WTC11 (cell line): ENCODE data around the gene ELMO3. TPM values are rescaled to one million over a fixed set of nuclear protein-coding genes. Genes with fewer than 3 reads are reported as not detected.

Source experiments
- ATAC-seq: fragments of 200-7000 bp; cut with Tn5 transposase; 2 replicates; pipeline ENCODE4 v1.10.0; 2021; ENCODE audit warnings: mild to moderate bottlenecking, moderate library complexity
- CTCF ChIA-PET: fragments of 300-600 bp; sonication (Branson Sonifier 250); formaldehyde crosslinking; loops from one replicate; lab custom pipeline; 2021; ENCODE audit warnings: antibody characterized with exemption; lab: Charles Lee
- POLR2A ChIA-PET: fragments of 350-600 bp; sonication (Branson Sonifier 250); formaldehyde crosslinking; loops from one replicate; lab custom pipeline; 2021; ENCODE audit warnings: antibody characterized with exemption; lab: Charles Lee
- DNase-seq: peaks from one replicate; pipeline ENCODE4 v3.0.0; 2021; ENCODE audit warnings: low spot score
- H3K27ac Mint-ChIP-seq: 2 replicates; pipeline ENCODE4 v1.8.0; 2021; ENCODE audit warnings: mixed read lengths
- H3K27me3 Mint-ChIP-seq: 2 replicates; pipeline ENCODE4 v1.8.0; 2021; ENCODE audit warnings: low read depth, mild to moderate bottlenecking, moderate library complexity, mixed read lengths
- H3K36me3 Mint-ChIP-seq: 2 replicates; pipeline ENCODE4 v1.8.0; 2021; ENCODE audit warnings: mixed read lengths
- H3K4me1 Mint-ChIP-seq: 2 replicates; pipeline ENCODE4 v1.8.0; 2022; ENCODE audit warnings: mixed read lengths
- H3K4me3 Mint-ChIP-seq: 2 replicates; pipeline ENCODE4 v1.8.0; 2021; ENCODE audit warnings: mild to moderate bottlenecking, moderate library complexity, mixed read lengths
- H3K9me3 Mint-ChIP-seq: 2 replicates; pipeline ENCODE4 v1.8.0; 2021; ENCODE audit warnings: mixed read lengths
- ATF2 ChIP-seq: sonication (generic); formaldehyde crosslinking; IDR thresholded peaks from 2 replicates; pipeline ENCODE4 v1.8.1; 2022; ENCODE audit warnings: low read depth, missing genetic modification reagents, borderline replicate concordance
- ATF3 ChIP-seq: sonication (generic); formaldehyde crosslinking; conservative IDR thresholded peaks from 2 replicates; pipeline ENCODE4 v1.8.1; 2022; ENCODE audit warnings: mild to moderate bottlenecking, missing genetic modification reagents
- EMX1 ChIP-seq: fragments of 250-450 bp; sonication (Bioruptor Pico); IDR thresholded peaks from 2 replicates; pipeline ENCODE4 v1.8.0; 2021; ENCODE audit warnings: mild to moderate bottlenecking
- ERG ChIP-seq: fragments of 250-450 bp; sonication (Bioruptor Pico); IDR thresholded peaks from 2 replicates; pipeline ENCODE4 v1.8.0; 2021; ENCODE audit warnings: mild to moderate bottlenecking
- GABPB1 ChIP-seq: sonication (generic); formaldehyde crosslinking; IDR thresholded peaks from 2 replicates; pipeline ENCODE4 v1.8.1; 2023; ENCODE audit warnings: mild to moderate bottlenecking, missing genetic modification reagents
- HMGA2 ChIP-seq: fragments of 250-450 bp; sonication (Bioruptor Pico); IDR thresholded peaks from 2 replicates; pipeline ENCODE4 v1.4.0; 2021; ENCODE audit warnings: mild to moderate bottlenecking, moderate library complexity
- NR2C2 ChIP-seq: sonication (generic); formaldehyde crosslinking; IDR thresholded peaks from 2 replicates; pipeline ENCODE4 v1.8.0; 2022; ENCODE audit warnings: mild to moderate bottlenecking, missing genetic modification reagents
- SP1 ChIP-seq: sonication (generic); formaldehyde crosslinking; conservative IDR thresholded peaks from 2 replicates; pipeline ENCODE4 v1.8.1; 2022; ENCODE audit warnings: missing genetic modification reagents
- STAT6 ChIP-seq: sonication (generic); formaldehyde crosslinking; conservative IDR thresholded peaks from 2 replicates; pipeline ENCODE4 v1.8.1; 2023; ENCODE audit warnings: mild to moderate bottlenecking, low read depth, missing genetic modification reagents, moderate library complexity
- TEAD4 ChIP-seq: sonication (generic); formaldehyde crosslinking; IDR thresholded peaks from 2 replicates; pipeline ENCODE4 v1.8.0; 2022; ENCODE audit warnings: mild to moderate bottlenecking, missing genetic modification reagents
- ZBTB21 ChIP-seq: sonication (generic); formaldehyde crosslinking; IDR thresholded peaks from 2 replicates; pipeline ENCODE4 v1.8.1; 2023; ENCODE audit warnings: mild to moderate bottlenecking, missing genetic modification reagents, borderline replicate concordance
- ZBTB43 ChIP-seq: sonication (generic); formaldehyde crosslinking; IDR thresholded peaks from 2 replicates; pipeline ENCODE4 v1.8.1; 2023; ENCODE audit warnings: mild to moderate bottlenecking, missing genetic modification reagents
- ZMAT4 ChIP-seq: fragments of 250-450 bp; sonication (Bioruptor Pico); IDR thresholded peaks from 2 replicates; pipeline ENCODE4 v1.9.0; 2021; ENCODE audit warnings: mild to moderate bottlenecking
- ZNF396 ChIP-seq: fragments of 250-450 bp; sonication (Bioruptor Pico); IDR thresholded peaks from 2 replicates; pipeline ENCODE4 v1.8.0; 2021; ENCODE audit warnings: mild to moderate bottlenecking, moderate library complexity, borderline replicate concordance
- ZNF512 ChIP-seq: sonication (generic); formaldehyde crosslinking; IDR thresholded peaks from 2 replicates; pipeline ENCODE4 v1.8.1; 2022; ENCODE audit warnings: missing genetic modification reagents, borderline replicate concordance
- total RNA-seq: library from RNA; stranded (reverse); gene quantifications from 3 replicates; pipeline ENCODE4 v1.2.3, GENCODE V29; 2021
- TF ChIP-seq, protein P1 (sequence below): fragments of 250-450 bp; sonication (Bioruptor Pico); conservative IDR thresholded peaks from 2 replicates; pipeline ENCODE4 v1.9.0; 2021; ENCODE audit warnings: mild to moderate bottlenecking

ELMO3 gene
- total RNA-seq, 1 experiment from 2014 or later: 13.6 TPM

DNA sequence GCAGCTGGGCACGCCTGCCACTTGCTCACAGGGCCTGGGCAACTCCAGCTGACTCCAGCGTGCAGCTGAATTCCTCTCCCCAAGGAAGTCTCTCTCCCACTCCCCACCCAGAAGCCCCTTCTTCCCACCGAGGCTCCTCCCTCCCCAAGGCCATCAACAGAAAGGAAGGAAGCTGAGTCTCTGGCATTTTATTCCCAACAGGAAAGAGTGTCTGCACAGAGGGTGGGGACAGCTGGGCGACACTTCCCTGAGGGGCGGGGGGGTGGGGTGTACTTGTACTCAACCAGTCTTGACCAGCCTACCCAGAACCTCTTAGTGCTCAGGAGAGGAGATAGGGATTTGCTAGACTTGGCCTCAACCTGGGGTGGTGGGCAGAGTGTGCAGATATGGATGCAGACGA is 8.9 kb upstream of the ELMO3 start, which contains the start of gene EXOC3L1:
TSS of gene EXOC3L1 (minus strand) at position 96 of the 400 bp plus-strand sequence. CDS start 460 bp downstream, outside the sequence.
- peaks cover 39% of the 10 kb centered on the region for H3K4me1 Mint-ChIP-seq
- peaks cover 14% of the 10 kb centered on the region; the same call in 1 of the 2 replicates for H3K36me3 Mint-ChIP-seq
- POLR2A ChIA-PET: interaction anchor here (1.2 kb wide), 1 partner anchor 37 kb away, joined by 5 read pairs; the partner anchor contains the start of gene TMEM208
- DNase-seq: peak; percentile 29
- H3K27ac Mint-ChIP-seq: no peak within 1 kb of the TSS
- H3K9me3 Mint-ChIP-seq: no peaks in the 10 kb centered on the region
- TF ChIP-seq EMX1 (CRISPR knock-in tag) (no peak), ZBTB21 (CRISPR knock-in tag) (no peak), ZBTB43 (CRISPR knock-in tag) (no peak), ATF3 (no peak), ATF2 (CRISPR knock-in tag) (no peak), TEAD4 (CRISPR knock-in tag) (no peak), ZMAT4 (CRISPR knock-in tag) (no peak)
- H3K27me3 Mint-ChIP-seq: peaks cover 20% of the 10 kb centered on the region
- H3K4me3 Mint-ChIP-seq: peak within 1 kb of the TSS; percentile 41
- no peak; the same call in 1 of the 2 replicates for ATAC-seq
- CTCF ChIA-PET: interaction anchor here (0.7 to 1.9 kb wide), 11 partner anchors 9 to 242 kb away, joined by 3 to 9 read pairs (median 4); partner anchors contain the start of genes CES3, ELMO3 and NOL3

- H3K4me3 Mint-ChIP-seq: no peak overlapping the region
- POLR2A ChIA-PET: interaction anchor here (1.2 kb wide), 1 partner anchor 36 kb away, joined by 5 read pairs; the partner anchor contains the start of gene TMEM208
- no peaks in the 10 kb centered on the region for H3K9me3 Mint-ChIP-seq
- CTCF ChIA-PET: interaction anchor here (0.7 to 1.9 kb wide), 10 partner anchors 9 to 241 kb away, joined by 3 to 8 read pairs (median 4); partner anchors contain the start of genes CES3 and NOL3
- TF ChIP-seq SP1 (CRISPR knock-in tag) (no peak), ERG (CRISPR knock-in tag) (no peak), GABPB1 (no peak), ZNF396 (CRISPR knock-in tag) (no peak), EMX1 (CRISPR knock-in tag) (no peak), HMGA2 (CRISPR knock-in tag) (no peak), STAT6 (no peak), ZNF512 (no peak), NR2C2 (CRISPR knock-in tag) (no peak)
- TF ChIP-seq, protein P1, sequence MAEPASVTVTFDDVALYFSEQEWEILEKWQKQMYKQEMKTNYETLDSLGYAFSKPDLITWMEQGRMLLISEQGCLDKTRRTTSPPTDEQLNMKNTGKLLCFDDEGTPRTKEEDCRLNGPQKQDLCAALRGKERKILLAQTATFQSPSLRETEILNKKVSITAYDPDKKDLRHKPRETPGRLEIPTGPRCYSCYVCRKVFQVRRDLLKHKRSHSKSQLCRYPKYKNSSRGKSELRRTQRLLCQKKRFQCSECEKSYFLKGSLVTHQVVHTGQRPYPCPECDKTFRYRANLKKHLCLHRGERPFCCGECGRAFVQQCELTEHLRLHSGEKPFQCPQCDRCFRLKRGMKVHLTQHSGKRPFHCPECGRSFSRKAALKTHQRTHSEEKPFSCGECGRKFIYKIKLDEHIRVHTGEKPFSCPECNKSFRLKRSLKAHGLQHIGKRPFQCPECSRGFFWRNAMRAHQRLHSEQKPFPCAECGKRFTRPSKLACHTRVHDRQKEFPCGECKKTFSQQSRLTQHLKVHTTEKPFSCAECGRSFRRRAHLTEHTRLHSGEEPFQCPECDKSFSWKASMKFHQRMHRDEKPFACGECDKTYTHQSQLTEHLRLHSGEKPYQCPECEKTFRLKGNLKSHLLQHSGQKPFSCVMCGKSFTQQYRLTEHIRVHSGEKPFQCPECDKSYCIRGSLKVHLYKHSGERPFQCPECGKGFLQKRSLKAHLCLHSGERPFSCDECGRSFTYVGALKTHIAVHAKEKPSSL (CRISPR knock-in tag): no peak
- ATAC-seq (no peak), DNase-seq (no peak)
- H3K36me3 Mint-ChIP-seq: peaks cover 21% of the 10 kb centered on the region
- H3K4me1 Mint-ChIP-seq: peaks cover 32% of the 10 kb centered on the region
- no peak overlapping the region for H3K27ac Mint-ChIP-seq
- peaks cover 13% of the 10 kb centered on the region for H3K27me3 Mint-ChIP-seq
Measured at GRCh38 chr16:67190448-67191399, 8.2 kb upstream of the ELMO3 start.
